Measurements from ENCODE around the gene WDPCP. TPM values are rescaled to one million over a fixed set of nuclear protein-coding genes. Genes with fewer than 3 reads are reported as not detected.
"Not testable (repeated sequence)": the region's sequence is repeated elsewhere in the genome, so short reads cannot be mapped to it uniquely, and the experiment has no call there.

WDPCP gene
- total and polyA plus RNA-seq, 2 experiments from 2014 or later = 8.8 to 20.4 TPM

DNA sequence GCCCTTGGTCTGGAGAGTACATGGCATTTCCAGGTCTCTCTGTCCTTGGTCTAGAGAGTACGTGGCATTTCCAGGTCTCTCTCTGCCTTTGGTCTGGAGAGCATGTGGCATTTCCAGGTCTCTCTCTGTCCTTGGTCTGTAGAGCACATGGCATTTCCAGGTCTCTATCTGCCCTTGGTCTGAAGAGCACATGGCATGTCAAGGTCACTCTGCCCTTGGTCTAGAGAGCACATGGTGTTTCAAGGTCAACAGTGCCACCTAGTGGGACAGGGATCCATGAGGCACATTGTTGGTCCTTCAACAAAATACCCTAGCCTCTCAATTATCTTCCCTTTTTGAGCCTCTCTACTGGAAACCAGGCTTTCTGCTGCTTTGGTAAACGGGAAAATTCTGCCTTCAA is 287.4 kb downstream of the WDPCP start:
- peaks cover 62% of the 10 kb centered on the region for H3K9me3 Mint-ChIP-seq
- Histone ChIP-seq H3F3A (replicated peaks; ENCODE audit: low read depth) (no peaks in the 10 kb centered on the region), H3K36me3 (ENCODE audit: insufficient read depth) (peaks cover 37% of the 10 kb centered on the region), H3K79me2 (replicated peaks; ENCODE audit: insufficient read depth) (no peaks in the 10 kb centered on the region), H3K9me2 (ENCODE audit: insufficient read depth) (peaks cover 14% of the 10 kb centered on the region; the same call in 1 of the 2 replicates), H3K27ac (ENCODE audit: low read depth) (no peak overlapping the region), H3K4me3 (no peak overlapping the region), H3K27me3 (ENCODE audit: insufficient read depth) (no peaks in the 10 kb centered on the region), H4K20me1 (replicated peaks; ENCODE audit: insufficient read depth) (no peaks in the 10 kb centered on the region), H3K4me1 (ENCODE audit: insufficient read depth) (no peaks in the 10 kb centered on the region), H3K4me2 (no peak overlapping the region), H2AFZ (no peak overlapping the region)
- TF ChIP-seq, protein P1, sequence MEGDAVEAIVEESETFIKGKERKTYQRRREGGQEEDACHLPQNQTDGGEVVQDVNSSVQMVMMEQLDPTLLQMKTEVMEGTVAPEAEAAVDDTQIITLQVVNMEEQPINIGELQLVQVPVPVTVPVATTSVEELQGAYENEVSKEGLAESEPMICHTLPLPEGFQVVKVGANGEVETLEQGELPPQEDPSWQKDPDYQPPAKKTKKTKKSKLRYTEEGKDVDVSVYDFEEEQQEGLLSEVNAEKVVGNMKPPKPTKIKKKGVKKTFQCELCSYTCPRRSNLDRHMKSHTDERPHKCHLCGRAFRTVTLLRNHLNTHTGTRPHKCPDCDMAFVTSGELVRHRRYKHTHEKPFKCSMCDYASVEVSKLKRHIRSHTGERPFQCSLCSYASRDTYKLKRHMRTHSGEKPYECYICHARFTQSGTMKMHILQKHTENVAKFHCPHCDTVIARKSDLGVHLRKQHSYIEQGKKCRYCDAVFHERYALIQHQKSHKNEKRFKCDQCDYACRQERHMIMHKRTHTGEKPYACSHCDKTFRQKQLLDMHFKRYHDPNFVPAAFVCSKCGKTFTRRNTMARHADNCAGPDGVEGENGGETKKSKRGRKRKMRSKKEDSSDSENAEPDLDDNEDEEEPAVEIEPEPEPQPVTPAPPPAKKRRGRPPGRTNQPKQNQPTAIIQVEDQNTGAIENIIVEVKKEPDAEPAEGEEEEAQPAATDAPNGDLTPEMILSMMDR (conservative IDR thresholded peaks at IDR 0.05; ENCODE audit: low read depth in 2 of 2) = peak; percentile 55 to 63
- no peak for TF ChIP-seq EZH2phosphoT487 (IDR thresholded peaks at IDR 0.05; ENCODE audit: unreplicated experiment)
- DNase-seq (ENCODE audit: low spot score) = peak; percentile 64
- peaks cover 9% of the 10 kb centered on the region for H3K27me3 Mint-ChIP-seq (ENCODE audit: insufficient read depth, low read depth, poor library complexity)
- H3K4me1 Mint-ChIP-seq = no peaks in the 10 kb centered on the region; the same call in 2 of the 3 replicates
- no peak for ATAC-seq
- peaks cover 73% of the 10 kb centered on the region for H3K36me3 Mint-ChIP-seq (ENCODE audit: low read depth)
- no peak overlapping the region for H3K27ac Mint-ChIP-seq
- no peak overlapping the region for H3K4me3 Mint-ChIP-seq

DNA sequence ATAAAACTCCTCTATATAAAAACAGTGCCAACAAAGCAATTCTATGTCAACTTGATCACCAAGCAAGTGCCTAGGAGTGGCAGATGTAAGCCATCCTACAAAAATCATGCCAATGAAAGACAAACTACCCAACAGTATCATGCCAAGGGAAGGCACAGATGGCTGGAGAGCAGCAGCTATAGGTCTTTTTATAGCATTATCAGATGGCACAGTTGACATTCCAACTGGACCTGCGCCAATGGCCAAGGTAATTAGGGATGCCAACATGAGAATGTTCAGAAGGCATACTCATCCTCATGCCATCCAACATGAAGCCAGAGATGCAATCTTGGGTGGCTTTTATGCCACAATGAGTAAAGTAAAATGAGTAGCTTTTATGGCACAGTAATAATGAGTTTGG is 300.3 kb downstream of the WDPCP start:
- Histone ChIP-seq H3K27ac (ENCODE audit: low read depth) (no peak overlapping the region), H2AFZ (no peak overlapping the region), H3K9me2 (ENCODE audit: insufficient read depth) (no peaks in the 10 kb centered on the region), H3F3A (replicated peaks; ENCODE audit: low read depth) (no peaks in the 10 kb centered on the region), H3K27me3 (ENCODE audit: insufficient read depth) (no peaks in the 10 kb centered on the region), H3K36me3 (ENCODE audit: insufficient read depth) (no peaks in the 10 kb centered on the region), H4K20me1 (replicated peaks; ENCODE audit: insufficient read depth) (no peaks in the 10 kb centered on the region), H3K4me2 (no peak overlapping the region), H3K4me1 (ENCODE audit: insufficient read depth) (no peaks in the 10 kb centered on the region), H3K79me2 (replicated peaks; ENCODE audit: insufficient read depth) (no peaks in the 10 kb centered on the region), H3K4me3 (no peak overlapping the region)
- Mint-ChIP-seq H3K27ac (no peak overlapping the region), H3K9me3 (peaks cover 24% of the 10 kb centered on the region), H3K36me3 (ENCODE audit: low read depth) (peaks cover 25% of the 10 kb centered on the region), H3K27me3 (ENCODE audit: insufficient read depth, low read depth, poor library complexity) (peaks cover 4% of the 10 kb centered on the region), H3K4me3 (no peak overlapping the region), H3K4me1 (no peaks in the 10 kb centered on the region)
- TF ChIP-seq, protein P1 (conservative IDR thresholded peaks at IDR 0.05; ENCODE audit: low read depth in 2 of 2) = no peak
- TF ChIP-seq STAT1 (IDR thresholded peaks at IDR 0.05; ENCODE audit: unreplicated experiment) (no peak), EZH2 (IDR thresholded peaks at IDR 0.05; ENCODE audit: low read depth, unreplicated experiment) (no peak), CREB1 (CRISPR knock-in tag; IDR thresholded peaks at IDR 0.05; ENCODE audit: low read depth) (no peak)
- DNase-seq (ENCODE audit: low spot score) (no peak), ATAC-seq (no peak)

- H2AFZ ChIP-seq; H3K4me2 ChIP-seq; H3K27me3 Mint-ChIP-seq (ENCODE audit: insufficient read depth, low read depth, poor library complexity); H3K4me1 ChIP-seq (ENCODE audit: insufficient read depth); ATAC-seq; H3K4me3 ChIP-seq; DNase-seq (ENCODE audit: low spot score); H3K27ac Mint-ChIP-seq; H3K36me3 ChIP-seq (ENCODE audit: insufficient read depth); H3K4me1 Mint-ChIP-seq; H3F3A ChIP-seq (replicated peaks; ENCODE audit: low read depth); H3K4me3 Mint-ChIP-seq; H3K27me3 ChIP-seq (ENCODE audit: insufficient read depth); H3K27ac ChIP-seq (ENCODE audit: low read depth); H3K9me2 ChIP-seq (ENCODE audit: insufficient read depth); H3K79me2 ChIP-seq (replicated peaks; ENCODE audit: insufficient read depth); H4K20me1 ChIP-seq (replicated peaks; ENCODE audit: insufficient read depth): not testable (repeated sequence)
- peaks cover 23% of the 10 kb centered on the region for H3K36me3 Mint-ChIP-seq (ENCODE audit: low read depth)
- peaks cover 24% of the 10 kb centered on the region for H3K9me3 Mint-ChIP-seq
These were observed 301.8 kb downstream of the WDPCP start for GRCh38 chr2:63286520-63286919.
